ENCODE results near the gene LRRC75A.

DNA sequence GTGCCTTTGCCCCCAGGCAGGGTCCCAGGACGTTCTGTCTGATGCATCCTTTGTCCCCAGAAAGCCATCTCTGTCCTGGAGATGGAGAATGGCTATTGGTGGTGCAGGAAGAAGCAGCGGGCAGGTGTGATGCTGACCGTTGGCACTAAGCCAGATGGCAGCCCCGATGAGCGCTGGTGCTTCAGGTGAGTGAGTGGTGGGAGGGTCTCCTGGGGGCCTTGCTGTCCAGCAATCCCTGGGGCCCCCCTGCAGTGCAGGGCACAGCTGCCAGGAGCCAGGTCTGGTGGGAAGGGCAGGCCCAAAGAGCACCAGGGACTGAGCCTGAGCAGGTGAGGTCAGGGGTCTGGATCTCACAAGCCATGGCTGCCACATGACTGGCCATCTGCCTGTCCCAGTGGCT is 58.5 kb downstream of the LRRC75A start:
- TF ChIP-seq EZH2 (IDR thresholded peaks at IDR 0.05; ENCODE audit: borderline replicate concordance, low read depth, low read length, severe bottlenecking) (no peak), POLR2A (IDR thresholded peaks at IDR 0.05; ENCODE audit: low read depth, low read length) (no peak)
- TF ChIP-seq, protein P1, sequence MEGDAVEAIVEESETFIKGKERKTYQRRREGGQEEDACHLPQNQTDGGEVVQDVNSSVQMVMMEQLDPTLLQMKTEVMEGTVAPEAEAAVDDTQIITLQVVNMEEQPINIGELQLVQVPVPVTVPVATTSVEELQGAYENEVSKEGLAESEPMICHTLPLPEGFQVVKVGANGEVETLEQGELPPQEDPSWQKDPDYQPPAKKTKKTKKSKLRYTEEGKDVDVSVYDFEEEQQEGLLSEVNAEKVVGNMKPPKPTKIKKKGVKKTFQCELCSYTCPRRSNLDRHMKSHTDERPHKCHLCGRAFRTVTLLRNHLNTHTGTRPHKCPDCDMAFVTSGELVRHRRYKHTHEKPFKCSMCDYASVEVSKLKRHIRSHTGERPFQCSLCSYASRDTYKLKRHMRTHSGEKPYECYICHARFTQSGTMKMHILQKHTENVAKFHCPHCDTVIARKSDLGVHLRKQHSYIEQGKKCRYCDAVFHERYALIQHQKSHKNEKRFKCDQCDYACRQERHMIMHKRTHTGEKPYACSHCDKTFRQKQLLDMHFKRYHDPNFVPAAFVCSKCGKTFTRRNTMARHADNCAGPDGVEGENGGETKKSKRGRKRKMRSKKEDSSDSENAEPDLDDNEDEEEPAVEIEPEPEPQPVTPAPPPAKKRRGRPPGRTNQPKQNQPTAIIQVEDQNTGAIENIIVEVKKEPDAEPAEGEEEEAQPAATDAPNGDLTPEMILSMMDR (IDR thresholded peaks at IDR 0.05; ENCODE audit: extremely low read depth in 1 of 2, insufficient read depth in 1 of 2, low read depth in 1 of 2, low read length in 2 of 2) = no peak

Measured in endothelial cell of umbilical vein (primary cell).